Neural cell (in vitro differentiated cells): ENCODE data around the gene ZNF839. TPM values are rescaled to one million over a fixed set of nuclear protein-coding genes. Genes with fewer than 3 reads are reported as not detected.
A peak's percentile ranks its signal among the peaks of the same experiment; 100 is the strongest.

Experiments
- H2AFZ ChIP-seq: fragments of 200-600, 300-800 bp; sonication (generic), shearing (Covaris generic); 2 replicates; pipeline ENCODE4 v1.6.0; 2014; ENCODE audit warnings: low read depth, mild to moderate bottlenecking, antibody characterized with exemption, low read length, moderate library complexity
- H3F3A ChIP-seq: fragments of 200-600 bp; shearing (Covaris generic); 2 replicates; pipeline ENCODE4 v1.6.1; 2016; ENCODE audit warnings: mild to moderate bottlenecking, moderate library complexity, mixed read lengths, antibody characterized with exemption, low read length; ENCODE audit not compliant: insufficient read depth, poor library complexity, severe bottlenecking
- H3K27ac ChIP-seq: fragments of 200-600, 300-800 bp; sonication (generic), shearing (Covaris generic); 2 replicates; pipeline ENCODE4 v1.5.1; 2014; ENCODE audit warnings: mild to moderate bottlenecking, low read length, moderate library complexity
- H3K27me3 ChIP-seq: fragments of 300-800, 200-600 bp; sonication (generic), shearing (Covaris generic); 2 replicates; pipeline ENCODE4 v1.6.0; 2014; ENCODE audit warnings: mild to moderate bottlenecking, low read depth, low read length, moderate library complexity; ENCODE audit not compliant: insufficient read depth
- H3K36me3 ChIP-seq: fragments of 300-800, 200-600 bp; sonication (generic), shearing (Covaris generic); 2 replicates; pipeline ENCODE4 v1.5.1; 2014; ENCODE audit warnings: mild to moderate bottlenecking, antibody characterized with exemption, low read length, moderate library complexity; ENCODE audit not compliant: insufficient read depth
- H3K4me2 ChIP-seq: fragments of 300-800, 200-600 bp; sonication (generic), shearing (Covaris generic); 2 replicates; pipeline ENCODE4 v1.6.0; 2014; ENCODE audit warnings: mild to moderate bottlenecking, low read length
- H3K4me3 ChIP-seq: fragments of 300-800, 200-600 bp; sonication (generic), shearing (Covaris generic); 2 replicates; pipeline ENCODE4 v1.5.1; 2014; ENCODE audit warnings: mild to moderate bottlenecking, low read length, moderate library complexity
- H3K79me2 ChIP-seq: fragments of 200-600 bp; shearing (Covaris generic); replicated peaks from 2 replicates; pipeline ENCODE4 v1.6.0; 2014; ENCODE audit warnings: mild to moderate bottlenecking, low read length, moderate library complexity; ENCODE audit not compliant: insufficient read depth
- H3K9ac ChIP-seq: fragments of 300-800, 200-600 bp; sonication (generic), shearing (Covaris generic); 2 replicates; pipeline ENCODE4 v1.6.1; 2016; ENCODE audit warnings: mild to moderate bottlenecking, low read length, mixed read lengths
- H3K9me2 ChIP-seq: fragments of 200-600 bp; shearing (Covaris generic); 2 replicates; pipeline ENCODE4 v1.6.1; 2016; ENCODE audit warnings: mild to moderate bottlenecking, low read length, mixed read lengths; ENCODE audit not compliant: insufficient read depth
- H3K9me3 ChIP-seq: fragments of 200-600, 300-800 bp; sonication (generic), shearing (Covaris generic); 2 replicates; pipeline ENCODE4 v1.6.1; 2016; ENCODE audit warnings: mild to moderate bottlenecking, mixed run types, low read length, moderate library complexity, mixed read lengths
- H4K20me1 ChIP-seq: fragments of 200-600 bp; shearing (Covaris generic); 2 replicates; pipeline ENCODE4 v1.6.1; 2016; ENCODE audit warnings: mild to moderate bottlenecking, mixed run types; ENCODE audit not compliant: insufficient read depth
- CTCF ChIP-seq: fragments of 450-650 bp; IDR thresholded peaks from 2 replicates; pipeline ENCODE4 v1.5.1; 2014; ENCODE audit warnings: antibody characterized with exemption, mild to moderate bottlenecking, moderate library complexity; ENCODE audit not compliant: poor library complexity, severe bottlenecking
- EP300 ChIP-seq: fragments of 450-650 bp; conservative IDR thresholded peaks from 2 replicates; pipeline ENCODE4 v1.6.1; 2014; ENCODE audit warnings: antibody characterized with exemption, mild to moderate bottlenecking, moderate library complexity; ENCODE audit not compliant: poor library complexity, severe bottlenecking
- EZH2 ChIP-seq: fragments of 200-600, 300-800 bp; shearing (Covaris generic), sonication (generic); IDR thresholded peaks from 2 replicates; pipeline ENCODE4 v1.6.1; 2014; ENCODE audit warnings: antibody characterized with exemption, low read length, borderline replicate concordance, mild to moderate bottlenecking; ENCODE audit not compliant: insufficient read depth, poor library complexity, severe bottlenecking
- MXI1 ChIP-seq: fragments of 450-650 bp; conservative IDR thresholded peaks from 2 replicates; pipeline ENCODE4 v1.6.1; 2014; ENCODE audit warnings: antibody characterized with exemption, mild to moderate bottlenecking; ENCODE audit not compliant: poor library complexity, severe bottlenecking
- POLR2AphosphoS5 ChIP-seq: IDR thresholded peaks from 2 replicates; pipeline ENCODE4 v1.6.1; 2012
- RAD21 ChIP-seq: fragments of 450-650 bp; conservative IDR thresholded peaks from 2 replicates; pipeline ENCODE4 v1.6.1; 2014; ENCODE audit warnings: antibody characterized with exemption, mild to moderate bottlenecking, moderate library complexity
- REST ChIP-seq: IDR thresholded peaks from 2 replicates; pipeline ENCODE4 v1.6.1; 2012; ENCODE audit warnings: borderline replicate concordance
- SMC3 ChIP-seq: fragments of 450-650 bp; conservative IDR thresholded peaks from 2 replicates; pipeline ENCODE4 v1.6.1; 2014; ENCODE audit warnings: antibody characterized with exemption, mild to moderate bottlenecking, moderate library complexity; ENCODE audit not compliant: poor library complexity
- TAF1 ChIP-seq: IDR thresholded peaks from 2 replicates; pipeline ENCODE4 v1.6.1; 2012; ENCODE audit warnings: low read depth
- polyA plus RNA-seq: library from polyadenylated mRNA; depleted of rRNA; stranded (reverse); fragments of >200 nt; gene quantifications from 2 replicates; pipeline ENCODE4 v1.2.3, GENCODE V29; 2014

ZNF839 gene
- polyA plus RNA-seq, 1 donor from 2014 or later = 15.3 TPM

- H3K9ac ChIP-seq = peak overlapping the region; percentile 92
- TF ChIP-seq EZH2 (no peak), CTCF (no peak), POLR2AphosphoS5 (no peak), TAF1 (no peak), MXI1 (no peak)
- peak overlapping the region; percentile 84 for H3K27ac ChIP-seq
Observed at GRCh38 chr14:102318781-102319276, 717 bp upstream of the ZNF839 start.

GRCh38 chr14:102320033-102320660, 601 bp downstream of the ZNF839 start:
- Histone ChIP-seq H3K9me3 (no peaks in the 10 kb centered on the region), H3K79me2 (peaks cover 3% of the 10 kb centered on the region), H3K27me3 (no peaks in the 10 kb centered on the region), H3F3A (peaks cover 5% of the 10 kb centered on the region), H3K4me2 (peak overlapping the region; percentile 99), H3K4me3 (peak overlapping the region; percentile 89), H3K9ac (peak overlapping the region; percentile 92), H3K36me3 (no peaks in the 10 kb centered on the region), H4K20me1 (no peaks in the 10 kb centered on the region), H2AFZ (peak overlapping the region; percentile 85), H3K9me2 (no peaks in the 10 kb centered on the region), H3K27ac (peak overlapping the region; percentile 84)
- TF ChIP-seq TAF1 (peak; percentile 41), MXI1 (peak; percentile 41), EP300 (no peak)

More at GRCh38 chr14:102318781-102319276, 717 bp upstream of the ZNF839 start:
- Histone ChIP-seq H2AFZ (peak overlapping the region; percentile 84), H3K9me3 (no peaks in the 10 kb centered on the region), H3K9me2 (no peaks in the 10 kb centered on the region), H3K36me3 (no peaks in the 10 kb centered on the region), H3K27me3 (no peaks in the 10 kb centered on the region), H3K4me3 (peak overlapping the region; percentile 89), H4K20me1 (no peaks in the 10 kb centered on the region), H3F3A (peaks cover 5% of the 10 kb centered on the region), H3K4me2 (peak overlapping the region; percentile 80), H3K79me2 (peaks cover 3% of the 10 kb centered on the region)

GRCh38 chr14:102320671-102321455, 1.3 kb downstream of the ZNF839 start:
- Histone ChIP-seq H3K79me2 (peaks cover 3% of the 10 kb centered on the region), H3K27ac (peak overlapping the region; percentile 84), H3K36me3 (no peaks in the 10 kb centered on the region), H3K4me3 (peak overlapping the region; percentile 89), H3K4me2 (peak overlapping the region; percentile 99), H3F3A (peaks cover 5% of the 10 kb centered on the region), H4K20me1 (no peaks in the 10 kb centered on the region), H3K9ac (peak overlapping the region; percentile 92), H3K9me3 (no peaks in the 10 kb centered on the region), H2AFZ (peak overlapping the region; percentile 85), H3K27me3 (no peaks in the 10 kb centered on the region), H3K9me2 (no peaks in the 10 kb centered on the region)
- TF ChIP-seq RAD21 (no peak), TAF1 (no peak), CTCF (no peak), MXI1 (no peak), POLR2AphosphoS5 (no peak), EZH2 (no peak), EP300 (no peak), REST (no peak), SMC3 (no peak)
